ENCODE results near the gene NEK5. TPM values are rescaled to one million over a fixed set of nuclear protein-coding genes. Genes with fewer than 3 reads are reported as not detected.

Gene NEK5
- total and polyA plus RNA-seq, 4 experiments from 2014 or later = 0.06 TPM; not detected in 3

DNA sequence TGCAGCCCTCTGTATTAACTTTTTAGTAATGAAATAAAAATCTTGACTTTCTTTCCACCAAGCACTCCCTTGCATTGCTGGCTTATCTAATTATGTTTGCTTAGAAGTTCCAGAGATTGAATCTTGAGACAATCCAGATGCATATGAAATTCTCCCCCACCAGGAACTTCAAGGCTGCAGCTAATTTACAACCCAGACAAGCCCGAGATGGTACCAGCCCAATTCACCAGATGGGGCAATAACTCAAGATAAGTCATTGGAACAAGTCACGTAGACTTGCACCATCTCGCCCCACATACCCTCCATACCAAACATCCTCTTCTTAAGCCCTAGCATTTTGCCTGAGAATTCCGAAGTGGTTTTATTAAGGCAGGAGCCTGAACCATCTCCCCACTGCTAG is 75.4 kb downstream of the NEK5 start:
- H3K4me1 ChIP-seq (ENCODE audit: insufficient read depth, low read length) = no peaks in the 10 kb centered on the region
- H3K27ac ChIP-seq (ENCODE audit: low read depth, low read length) = no peak overlapping the region
- no peaks in the 10 kb centered on the region for H3K4me1 Mint-ChIP-seq
- no peak overlapping the region for H3K27ac Mint-ChIP-seq
- H3K27me3 ChIP-seq (ENCODE audit: insufficient read depth, low read length) = no peaks in the 10 kb centered on the region
- intact Hi-C loops (cut with micrococcal nuclease) = no loop called here
- peaks cover 0 to 39% (median 23%) of the 10 kb centered on the region in 8 donors for H3K9me3 Mint-ChIP-seq
- CTCF ChIA-PET (ENCODE audit: partially characterized antibody) = no interaction called here
- H3K9me3 ChIP-seq (ENCODE audit: control insufficient read depth in 1 of 2, low read length in 2 of 2) = no peaks in the 10 kb centered on the region
- H3K27me3 Mint-ChIP-seq = peaks cover 4 to 5% of the 10 kb centered on the region in 2 donors
- peaks cover 3 to 7% of the 10 kb centered on the region in 2 donors for H3K36me3 Mint-ChIP-seq
- no peak for DNase-seq
- POLR2A ChIA-PET (ENCODE audit: partially characterized antibody) = no interaction called here
- H3K36me3 ChIP-seq (ENCODE audit: insufficient read depth, low read length) = no peaks in the 10 kb centered on the region
- no peak overlapping the region for H3K4me3 Mint-ChIP-seq
- no peak overlapping the region for H3K4me3 ChIP-seq (ENCODE audit: low read length in 2 of 2)

DNA sequence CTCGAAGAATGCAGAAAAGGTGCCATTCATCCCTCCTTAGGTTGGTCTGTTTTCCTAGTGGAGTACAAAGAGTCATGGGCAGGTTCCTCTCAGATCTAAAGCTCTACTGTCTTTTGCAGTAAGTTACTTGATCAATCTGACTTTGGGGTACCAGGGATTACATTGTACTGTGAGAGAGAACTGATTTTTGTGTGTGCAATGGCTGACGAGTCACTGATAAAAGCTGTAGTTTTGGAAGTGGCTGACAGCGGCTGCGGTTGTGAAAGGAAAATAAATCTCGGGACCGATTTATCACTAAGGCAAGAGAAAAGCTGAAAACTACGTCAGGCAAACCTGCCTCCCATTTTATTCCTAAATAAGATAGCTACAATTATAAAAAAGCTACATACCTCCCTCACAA is 77.5 kb downstream of the NEK5 start:
- Mint-ChIP-seq H3K9me3 (peaks cover 0 to 40% (median 22%) of the 10 kb centered on the region in 8 donors), H3K36me3 (peaks cover 3 to 7% of the 10 kb centered on the region in 2 donors), H3K4me1 (no peaks in the 10 kb centered on the region), H3K27ac (no peak overlapping the region), H3K4me3 (no peak overlapping the region), H3K27me3 (peaks cover 4 to 5% of the 10 kb centered on the region in 2 donors)
- H3K27me3 ChIP-seq (ENCODE audit: insufficient read depth, low read length) = no peaks in the 10 kb centered on the region
- no peaks in the 10 kb centered on the region for H3K36me3 ChIP-seq (ENCODE audit: insufficient read depth, low read length)
- POLR2A ChIA-PET (ENCODE audit: partially characterized antibody) = no interaction called here
- no peaks in the 10 kb centered on the region for H3K4me1 ChIP-seq (ENCODE audit: insufficient read depth, low read length)
- no peaks in the 10 kb centered on the region for H3K9me3 ChIP-seq (ENCODE audit: control insufficient read depth in 1 of 2, low read length in 2 of 2)
- intact Hi-C loops (cut with micrococcal nuclease) = no loop called here
- no peak overlapping the region for H3K4me3 ChIP-seq (ENCODE audit: low read length in 2 of 2)
- no peak for DNase-seq
- CTCF ChIA-PET (ENCODE audit: partially characterized antibody) = interaction anchor here (0.6 kb wide), 1 partner anchor 17 kb away, joined by 4 read pairs; no protein-coding TSS in a partner anchor
- no peak overlapping the region for H3K27ac ChIP-seq (ENCODE audit: low read depth, low read length)

DNA sequence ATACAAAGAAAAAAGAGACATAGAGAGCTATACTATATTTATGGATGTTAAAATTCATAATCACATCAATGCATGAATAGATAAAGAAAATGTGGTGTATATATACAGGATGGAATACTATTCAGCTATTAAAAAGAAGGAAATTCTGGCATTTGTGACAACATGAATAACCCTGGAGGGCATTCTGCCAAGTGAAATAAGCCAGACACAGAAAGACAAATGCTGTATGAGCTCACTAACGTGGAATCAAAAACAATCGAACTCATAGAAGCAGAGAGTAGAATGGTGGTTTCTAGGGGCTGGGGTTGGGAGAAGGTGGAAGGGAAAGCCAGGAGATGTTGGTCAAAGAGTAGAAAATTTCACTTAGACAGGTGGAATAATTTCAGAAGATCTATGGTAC is 80.4 kb downstream of the NEK5 start:
- peaks cover 8 to 15% of the 10 kb centered on the region in 2 donors for H3K36me3 Mint-ChIP-seq
- no peak overlapping the region for H3K27ac Mint-ChIP-seq
- intact Hi-C loops (cut with micrococcal nuclease) = no loop called here
- Histone ChIP-seq H3K27me3 (ENCODE audit: insufficient read depth, low read length) (no peaks in the 10 kb centered on the region), H3K36me3 (ENCODE audit: insufficient read depth, low read length) (no peaks in the 10 kb centered on the region), H3K4me3 (ENCODE audit: low read length in 2 of 2) (no peak overlapping the region), H3K9me3 (ENCODE audit: control insufficient read depth in 1 of 2, low read length in 2 of 2) (no peaks in the 10 kb centered on the region), H3K27ac (ENCODE audit: low read depth, low read length) (no peak overlapping the region), H3K4me1 (ENCODE audit: insufficient read depth, low read length) (no peaks in the 10 kb centered on the region)
- CTCF ChIA-PET (ENCODE audit: partially characterized antibody) = no interaction called here
- no peak overlapping the region for H3K4me3 Mint-ChIP-seq
- no peak for DNase-seq
- H3K4me1 Mint-ChIP-seq = no peaks in the 10 kb centered on the region
- POLR2A ChIA-PET (ENCODE audit: partially characterized antibody) = no interaction called here
- H3K9me3 Mint-ChIP-seq = peaks cover 0 to 42% (median 16%) of the 10 kb centered on the region in 8 donors
- H3K27me3 Mint-ChIP-seq = peaks cover 4 to 5% of the 10 kb centered on the region in 2 donors

DNA sequence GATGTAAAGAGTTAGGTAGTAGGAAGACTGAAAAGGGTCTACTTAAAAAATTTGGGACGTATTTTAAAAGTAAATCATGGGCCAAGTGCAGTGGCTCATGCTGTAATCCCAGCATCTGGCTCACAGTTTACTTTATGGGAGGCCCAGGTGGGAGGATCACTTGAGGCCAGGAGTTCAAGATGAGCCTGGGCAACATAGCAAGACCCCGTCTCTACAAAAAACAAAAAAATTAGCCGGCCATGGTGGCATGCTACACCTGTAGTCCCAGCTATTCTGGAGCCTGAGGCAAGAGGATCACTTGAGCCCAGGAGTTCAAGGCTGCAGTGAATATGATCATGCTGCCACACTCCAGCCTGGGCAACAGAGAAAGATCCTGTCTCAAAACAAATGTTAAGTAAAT is 81.4 kb downstream of the NEK5 start:
- Histone ChIP-seq H3K4me1 (ENCODE audit: insufficient read depth, low read length) (no peaks in the 10 kb centered on the region), H3K4me3 (ENCODE audit: low read length in 2 of 2) (no peak overlapping the region), H3K36me3 (ENCODE audit: insufficient read depth, low read length) (no peaks in the 10 kb centered on the region), H3K9me3 (ENCODE audit: control insufficient read depth in 1 of 2, low read length in 2 of 2) (no peaks in the 10 kb centered on the region), H3K27ac (ENCODE audit: low read depth, low read length) (no peak overlapping the region), H3K27me3 (ENCODE audit: insufficient read depth, low read length) (no peaks in the 10 kb centered on the region)
- Mint-ChIP-seq H3K4me1 (no peaks in the 10 kb centered on the region), H3K4me3 (no peak overlapping the region), H3K36me3 (peaks cover 8 to 15% of the 10 kb centered on the region in 2 donors), H3K27ac (no peak overlapping the region), H3K9me3 (peaks cover 0 to 45% (median 13%) of the 10 kb centered on the region in 8 donors), H3K27me3 (peaks cover 4 to 5% of the 10 kb centered on the region in 2 donors)
- no peak for DNase-seq
- CTCF ChIA-PET (ENCODE audit: partially characterized antibody) = no interaction called here
- intact Hi-C loops (cut with micrococcal nuclease) = no loop called here
- POLR2A ChIA-PET (ENCODE audit: partially characterized antibody) = no interaction called here

DNA sequence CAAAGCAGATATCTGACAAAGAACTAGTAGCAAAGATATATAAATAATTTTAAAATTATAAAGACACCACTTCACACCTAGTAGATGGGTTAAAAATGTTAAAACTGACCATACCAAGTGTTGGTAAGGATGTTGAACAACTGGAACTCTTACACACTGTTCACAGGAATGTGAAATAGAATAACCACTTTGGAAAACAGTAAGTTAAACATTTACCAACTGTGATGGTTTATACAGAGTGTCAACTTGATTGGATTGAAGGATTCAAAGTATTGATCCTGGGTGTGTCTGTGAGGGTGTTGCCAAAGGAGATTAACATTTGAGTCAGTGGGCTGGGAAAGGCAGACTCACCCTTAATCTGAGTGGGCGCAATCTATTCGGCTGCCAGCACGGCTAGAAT is 85.2 kb downstream of the NEK5 start:
- intact Hi-C loops (cut with micrococcal nuclease) = no loop called here
- Mint-ChIP-seq H3K4me1 (no peaks in the 10 kb centered on the region), H3K27me3 (no peaks in the 10 kb centered on the region), H3K4me3 (no peak overlapping the region), H3K27ac (no peak overlapping the region), H3K9me3 (peaks cover 0 to 28% (median 9%) of the 10 kb centered on the region in 8 donors), H3K36me3 (peaks cover 9 to 16% of the 10 kb centered on the region in 2 donors)
- no peak for DNase-seq
- Histone ChIP-seq H3K4me3 (ENCODE audit: low read length in 2 of 2) (no peak overlapping the region), H3K9me3 (ENCODE audit: control insufficient read depth in 1 of 2, low read length in 2 of 2) (no peaks in the 10 kb centered on the region), H3K4me1 (ENCODE audit: insufficient read depth, low read length) (no peaks in the 10 kb centered on the region), H3K36me3 (ENCODE audit: insufficient read depth, low read length) (no peaks in the 10 kb centered on the region), H3K27me3 (ENCODE audit: insufficient read depth, low read length) (no peaks in the 10 kb centered on the region), H3K27ac (ENCODE audit: low read depth, low read length) (no peak overlapping the region)
- ChIA-PET POLR2A (ENCODE audit: partially characterized antibody) (no interaction called here), CTCF (ENCODE audit: partially characterized antibody) (no interaction called here)

- ChIA-PET POLR2A (ENCODE audit: partially characterized antibody) (no interaction called here), CTCF (ENCODE audit: partially characterized antibody) (no interaction called here)
- Mint-ChIP-seq H3K27me3 (no peaks in the 10 kb centered on the region), H3K4me3 (no peak overlapping the region), H3K36me3 (peaks cover 11 to 16% of the 10 kb centered on the region in 2 donors), H3K9me3 (peaks cover 0 to 7% (median 5%) of the 10 kb centered on the region in 8 donors), H3K4me1 (peaks cover 6 to 9% (median 7%) of the 10 kb centered on the region in 4 donors), H3K27ac (no peak overlapping the region)
- Histone ChIP-seq H3K27me3 (ENCODE audit: insufficient read depth, low read length) (no peaks in the 10 kb centered on the region), H3K4me3 (ENCODE audit: low read length in 2 of 2) (no peak overlapping the region), H3K27ac (ENCODE audit: low read depth, low read length) (no peak overlapping the region), H3K36me3 (ENCODE audit: insufficient read depth, low read length) (no peaks in the 10 kb centered on the region), H3K4me1 (ENCODE audit: insufficient read depth, low read length) (no peaks in the 10 kb centered on the region), H3K9me3 (ENCODE audit: control insufficient read depth in 1 of 2, low read length in 2 of 2) (no peaks in the 10 kb centered on the region)
- no peak for DNase-seq
- intact Hi-C loops (cut with micrococcal nuclease) = no loop called here
Observed at GRCh38 chr13:52036037-52036436, 92.8 kb downstream of the NEK5 start.

GRCh38 chr13:52034616-52035226 is 94.2 kb downstream of the NEK5 start:
- Mint-ChIP-seq H3K4me1 (peaks cover 6 to 17% (median 8%) of the 10 kb centered on the region in 4 donors), H3K36me3 (peaks cover 8 to 22% of the 10 kb centered on the region in 2 donors), H3K27me3 (no peaks in the 10 kb centered on the region), H3K4me3 (no peak overlapping the region), H3K9me3 (peaks cover 0 to 7% (median 2%) of the 10 kb centered on the region in 8 donors), H3K27ac (no peak overlapping the region)
- no peaks in the 10 kb centered on the region for H3K9me3 ChIP-seq (ENCODE audit: control insufficient read depth in 1 of 2, low read length in 2 of 2)
- H3K36me3 ChIP-seq (ENCODE audit: insufficient read depth, low read length) = no peaks in the 10 kb centered on the region
- no peak overlapping the region for H3K27ac ChIP-seq (ENCODE audit: low read depth, low read length)
- ChIA-PET POLR2A (ENCODE audit: partially characterized antibody) (interaction anchor here (0.6 kb wide), 1 partner anchor 270 kb away, joined by 5 read pairs; no protein-coding TSS in a partner anchor), CTCF (ENCODE audit: partially characterized antibody) (interaction anchor here (0.7 to 0.9 kb wide), 3 partner anchors 13 to 32 kb away, joined by 3 to 4 read pairs (median 3); no protein-coding TSS in a partner anchor)
- DNase-seq = no peak
- H3K4me1 ChIP-seq (ENCODE audit: insufficient read depth, low read length) = no peaks in the 10 kb centered on the region
- H3K4me3 ChIP-seq (ENCODE audit: low read length in 2 of 2) = no peak overlapping the region
- intact Hi-C loops (cut with micrococcal nuclease) = no loop called here
- no peaks in the 10 kb centered on the region for H3K27me3 ChIP-seq (ENCODE audit: insufficient read depth, low read length)

Data from CD4-positive, alpha-beta memory T cell (primary cell).